Epithelial cell of esophagus (primary cell): Measurements from ENCODE around the gene DCP2.

Source experiments
- DNase-seq: peaks from one replicate; pipeline ENCODE4 v3.0.0; 2010; ENCODE audit warnings: low read depth
- H3K4me3 ChIP-seq: 2 replicates; pipeline ENCODE4 v1.5.1; 2011; ENCODE audit warnings: mild to moderate bottlenecking, low read length, control low read depth
- TF ChIP-seq, protein P1 (sequence below): IDR thresholded peaks from 2 replicates; pipeline ENCODE4 v1.5.1; 2011; ENCODE audit warnings: low read depth, mild to moderate bottlenecking, low read length, control low read depth, inconsistent platforms; ENCODE audit not compliant: insufficient read depth; ENCODE audit errors: missing control alignments

DCP2 gene

DNA sequence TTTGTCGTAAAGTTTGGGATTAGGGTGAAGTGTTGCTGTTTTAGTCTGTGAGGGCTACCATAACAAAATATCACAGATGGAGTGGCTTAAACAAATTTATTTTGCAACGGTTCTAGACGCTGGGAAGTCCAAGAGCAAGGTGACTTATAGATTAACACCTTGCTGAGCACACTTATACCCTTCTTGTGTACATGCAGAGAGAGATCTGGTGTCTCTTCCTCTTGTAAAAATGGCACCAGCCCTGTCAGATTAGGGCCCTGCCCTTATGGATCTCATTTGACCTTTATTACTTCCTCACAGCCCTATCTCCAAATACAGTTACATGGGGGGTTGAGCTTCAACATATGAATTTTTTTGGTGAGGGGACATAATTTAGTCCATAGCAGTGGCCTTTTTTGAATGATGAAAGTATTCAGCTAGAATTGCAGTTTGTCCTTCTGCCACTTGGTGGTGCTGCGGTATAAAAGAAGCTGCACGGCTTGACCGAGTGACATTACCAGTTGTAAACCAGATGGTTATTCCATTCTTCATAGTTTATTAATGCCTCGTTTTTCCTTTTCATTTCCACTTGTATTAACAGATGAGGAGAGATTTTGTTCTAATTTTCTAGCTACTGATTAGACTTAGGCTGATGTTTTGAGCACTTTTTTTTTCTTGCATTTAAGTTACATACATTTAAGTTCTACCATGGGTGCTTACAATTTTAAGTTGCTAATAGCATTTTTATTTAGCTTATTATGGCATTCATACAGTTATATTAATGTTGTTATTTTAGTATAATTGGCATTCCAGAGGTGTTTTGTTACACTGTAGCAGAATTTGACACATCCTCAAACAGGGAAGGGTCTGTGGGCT, 19.4 kb downstream of the DCP2 start:
- peak; percentile 72 for DNase-seq
- TF ChIP-seq, protein P1, sequence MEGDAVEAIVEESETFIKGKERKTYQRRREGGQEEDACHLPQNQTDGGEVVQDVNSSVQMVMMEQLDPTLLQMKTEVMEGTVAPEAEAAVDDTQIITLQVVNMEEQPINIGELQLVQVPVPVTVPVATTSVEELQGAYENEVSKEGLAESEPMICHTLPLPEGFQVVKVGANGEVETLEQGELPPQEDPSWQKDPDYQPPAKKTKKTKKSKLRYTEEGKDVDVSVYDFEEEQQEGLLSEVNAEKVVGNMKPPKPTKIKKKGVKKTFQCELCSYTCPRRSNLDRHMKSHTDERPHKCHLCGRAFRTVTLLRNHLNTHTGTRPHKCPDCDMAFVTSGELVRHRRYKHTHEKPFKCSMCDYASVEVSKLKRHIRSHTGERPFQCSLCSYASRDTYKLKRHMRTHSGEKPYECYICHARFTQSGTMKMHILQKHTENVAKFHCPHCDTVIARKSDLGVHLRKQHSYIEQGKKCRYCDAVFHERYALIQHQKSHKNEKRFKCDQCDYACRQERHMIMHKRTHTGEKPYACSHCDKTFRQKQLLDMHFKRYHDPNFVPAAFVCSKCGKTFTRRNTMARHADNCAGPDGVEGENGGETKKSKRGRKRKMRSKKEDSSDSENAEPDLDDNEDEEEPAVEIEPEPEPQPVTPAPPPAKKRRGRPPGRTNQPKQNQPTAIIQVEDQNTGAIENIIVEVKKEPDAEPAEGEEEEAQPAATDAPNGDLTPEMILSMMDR, result peak; percentile 89
- no peak overlapping the region for H3K4me3 ChIP-seq

DNA sequence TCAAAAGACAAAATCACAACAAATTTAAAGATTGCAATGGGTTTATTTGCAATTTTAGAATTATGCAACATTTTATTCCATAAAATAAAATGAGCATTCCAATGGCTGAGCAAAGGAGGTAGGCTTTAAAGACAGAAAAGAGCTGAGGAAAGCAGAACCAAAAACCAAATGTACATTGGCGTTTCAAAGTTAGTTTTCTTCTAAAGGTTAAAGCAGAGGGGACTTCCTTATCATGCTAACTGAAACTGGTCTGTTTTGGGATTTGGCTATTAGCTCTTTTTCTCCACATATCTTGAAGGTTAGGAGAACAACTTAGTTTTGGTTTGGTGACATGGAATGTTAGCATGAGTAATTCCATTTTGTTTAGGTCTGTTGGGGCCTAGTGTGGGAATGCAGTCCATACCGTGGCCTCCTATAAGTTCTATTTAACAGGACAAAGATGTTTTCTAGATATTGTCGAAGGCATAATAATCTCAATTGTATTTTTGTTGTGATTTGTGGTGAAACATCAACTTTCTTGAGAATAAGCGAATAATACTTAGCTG, 20.3 kb downstream of the DCP2 start:
- DNase-seq, result no peak
- TF ChIP-seq, protein P1, result no peak
- H3K4me3 ChIP-seq, result no peak overlapping the region

DNA sequence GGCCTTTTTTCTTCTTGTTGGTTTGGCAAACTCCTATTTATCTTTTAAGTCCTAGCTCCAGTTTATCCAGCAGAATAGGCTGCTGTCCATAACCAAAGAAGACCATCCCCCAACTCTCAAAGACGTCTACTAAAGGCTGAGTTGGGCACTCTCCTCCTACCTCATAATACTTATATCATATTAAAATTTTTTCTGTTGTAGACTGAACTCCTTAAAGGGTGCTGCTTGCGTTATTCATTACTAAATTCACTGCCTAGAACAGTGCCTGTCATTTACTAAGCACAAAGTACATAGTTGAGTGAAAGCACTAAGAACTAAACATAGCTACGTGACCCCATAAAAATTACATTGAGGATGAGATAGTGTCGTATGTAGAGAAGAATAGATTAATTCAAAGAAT, 21.7 kb downstream of the DCP2 start:
- no peak for DNase-seq
- H3K4me3 ChIP-seq, result no peak overlapping the region
- TF ChIP-seq, protein P1, result no peak

DNA sequence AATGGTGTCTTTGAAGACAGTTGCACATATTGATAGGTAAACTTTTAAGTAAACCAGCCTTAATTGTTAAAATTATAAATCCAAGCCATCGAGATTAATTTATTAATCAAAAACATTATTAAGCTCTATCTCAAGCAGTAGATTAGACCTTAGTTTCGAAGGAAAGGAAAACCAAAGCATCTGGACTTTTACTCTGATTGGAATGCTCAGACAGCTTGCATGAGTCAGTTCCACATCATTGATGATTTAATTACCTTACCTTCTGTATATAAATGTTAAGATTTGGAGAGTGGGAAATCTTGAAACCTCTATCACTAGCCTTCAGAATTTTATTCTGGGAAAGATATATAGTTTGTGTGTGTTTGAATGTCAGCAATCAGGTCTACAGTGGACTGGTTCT, 23.9 kb downstream of the DCP2 start:
- peak; percentile 40 for DNase-seq
- TF ChIP-seq, protein P1, result no peak
- H3K4me3 ChIP-seq, result no peak overlapping the region

DNA sequence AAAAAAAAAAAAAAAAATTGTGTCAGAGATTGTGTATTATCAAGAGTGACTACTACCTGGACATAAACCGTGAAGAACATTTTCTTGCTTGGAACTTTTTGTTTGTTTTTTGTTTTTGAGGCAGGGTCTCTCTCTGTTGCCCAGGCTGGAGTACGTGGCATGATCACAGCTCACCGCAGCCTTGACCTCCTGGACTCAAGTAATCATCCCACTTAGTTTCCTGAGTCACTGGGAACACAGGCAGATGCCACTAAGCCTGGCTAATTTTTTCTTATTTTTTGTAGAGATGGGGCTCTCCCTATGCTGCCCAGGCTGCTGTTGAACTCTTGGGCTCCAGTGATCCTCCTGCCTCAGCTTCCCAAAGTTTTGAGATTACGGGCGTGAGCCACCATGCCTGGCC, 25.8 kb downstream of the DCP2 start:
- no peak overlapping the region for H3K4me3 ChIP-seq
- DNase-seq, result no peak
- TF ChIP-seq, protein P1, result no peak

DNA sequence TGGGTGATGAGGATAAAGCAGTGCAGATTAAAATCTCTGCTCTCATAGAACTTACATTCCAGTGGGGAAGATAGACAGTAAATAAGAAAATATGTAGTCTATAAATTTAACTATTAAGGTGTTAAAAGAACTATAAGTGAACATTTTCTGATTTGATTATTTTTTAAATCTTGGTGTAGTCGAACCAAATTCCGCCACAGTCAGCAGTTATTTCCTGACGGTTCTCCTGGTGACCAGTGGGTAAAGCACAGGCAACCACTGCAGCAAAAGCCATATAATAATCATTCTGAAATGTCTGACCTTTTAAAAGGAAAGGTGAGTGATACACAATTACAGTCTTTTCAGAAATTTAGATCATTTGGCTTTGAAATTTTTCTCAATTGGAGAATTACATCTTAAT, 27.2 kb downstream of the DCP2 start:
- DNase-seq, result no peak
- H3K4me3 ChIP-seq, result no peak overlapping the region
- TF ChIP-seq, protein P1, result no peak
